SU-DHL-6 (cell line): Measurements from ENCODE around the gene OR10G3.

Experiments
- CTCF ChIP-seq: fragments of 200-600 bp; sonication (generic); IDR thresholded peaks from one replicate; pipeline ENCODE4 v1.5.1; 2017; ENCODE audit warnings: antibody characterized with exemption, mild to moderate bottlenecking, low read length, moderate library complexity; ENCODE audit not compliant: insufficient read depth, poor library complexity, severe bottlenecking
- EZH2phosphoT487 ChIP-seq: fragments of 200-600 bp; sonication (generic), shearing (Covaris generic); conservative IDR thresholded peaks from 2 replicates; pipeline ENCODE4 v1.6.1; 2018; ENCODE audit warnings: mild to moderate bottlenecking, antibody characterized with exemption, low read length, moderate library complexity, mixed read lengths

DNA sequence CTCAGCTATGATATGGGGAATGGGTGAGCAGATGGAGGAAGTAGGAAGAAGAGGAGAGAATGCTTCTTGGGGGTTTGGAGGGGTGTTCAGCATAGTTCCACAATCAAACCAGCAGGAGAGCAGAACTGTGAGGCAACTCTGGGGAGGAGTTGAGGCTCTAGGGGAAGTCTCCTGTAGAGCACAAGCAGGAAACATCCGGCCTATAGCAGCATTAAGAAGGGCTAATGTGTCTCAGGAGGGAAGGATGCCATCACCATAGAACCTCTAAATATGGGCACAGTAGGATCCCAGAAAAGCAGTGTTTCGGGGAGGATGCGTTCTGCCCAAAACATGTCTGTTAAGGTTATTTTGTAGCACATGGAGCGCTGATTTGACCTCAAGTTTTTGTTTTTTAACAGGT is 45.3 kb downstream of the OR10G3 start:
- TF ChIP-seq CTCF (no peak), EZH2phosphoT487 (no peak)
